Fibroblast of lung (primary cell): ENCODE data around the gene ATF4.

ENCODE experiments used
- CTCF ChIP-seq, 2 donors: IDR thresholded peaks in 1 of 2; conservative IDR thresholded peaks in 1 of 2; 1 replicate in 1 of 2; 2 replicates in 1 of 2; pipeline ENCODE4 v1.5.1; 2011 to 2012; ENCODE audit warnings: low read length in 2 of 2, control low read depth in 1 of 2, inconsistent platforms in 1 of 2, low read depth in 1 of 2, mild to moderate bottlenecking in 1 of 2
- EZH2 ChIP-seq: IDR thresholded peaks from 2 replicates; pipeline ENCODE4 v1.5.1; 2012; ENCODE audit warnings: low read length, control low read depth, mild to moderate bottlenecking; ENCODE audit errors: missing control alignments

DNA sequence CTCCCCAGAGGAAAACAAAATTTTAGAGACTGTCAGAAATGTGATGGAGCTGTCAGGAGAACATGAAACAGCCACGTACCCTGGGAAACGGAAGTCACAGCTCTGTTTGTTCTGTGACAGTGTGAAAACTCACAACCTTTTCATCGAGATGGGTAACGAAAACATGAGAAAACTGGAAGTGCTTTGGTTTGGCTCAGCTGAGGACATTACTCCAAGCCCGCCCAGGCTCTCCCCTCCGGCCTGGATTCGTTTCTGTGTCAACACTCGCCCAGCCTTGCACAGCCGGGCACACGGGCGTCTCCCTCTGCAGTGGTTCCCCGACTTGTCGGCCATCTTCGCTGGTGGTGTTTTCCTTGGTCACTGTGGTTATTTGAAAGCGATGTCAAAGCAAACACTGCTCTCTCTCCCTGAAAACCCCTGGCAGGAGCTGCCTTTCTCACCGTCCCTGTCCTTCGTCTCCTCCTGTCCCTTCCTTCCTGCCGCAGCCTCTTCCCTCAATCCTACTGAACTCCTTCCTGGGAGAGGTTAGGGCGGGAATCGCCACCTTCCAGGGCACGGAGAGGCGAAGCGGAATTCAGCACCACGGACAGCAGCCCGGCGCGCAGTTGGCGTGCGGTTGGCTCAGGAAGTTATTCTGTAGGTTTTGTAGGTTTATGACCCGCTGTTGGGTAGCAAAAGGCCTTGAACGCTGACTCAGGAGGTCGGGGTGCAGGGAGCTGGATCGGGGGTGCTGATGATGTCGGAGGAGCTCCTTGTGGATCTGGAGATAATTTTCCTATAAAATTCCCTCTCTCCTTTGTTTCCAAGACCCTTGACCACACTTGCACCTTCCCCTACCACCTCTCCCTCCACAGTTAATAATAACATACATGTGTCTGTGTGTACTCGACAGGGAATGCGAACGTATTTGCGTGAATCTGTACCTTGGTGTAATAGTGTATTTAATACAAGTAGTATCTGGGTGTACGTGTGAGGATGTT, 25.3 kb downstream of the ATF4 start:
- TF ChIP-seq CTCF (conservative IDR thresholded peaks at IDR 0.05 in 1 of 2, IDR thresholded peaks at IDR 0.05 in 1 of 2; ENCODE audit: low read depth in 1 of 2, low read length in 2 of 2) (no peak), EZH2 (no peak)
